GM21723 (cell line): ENCODE data around the gene DLGAP1.
"Not testable (repeated sequence)": the region's sequence is repeated elsewhere in the genome, so short reads cannot be mapped to it uniquely, and the experiment has no call there.

Experiments used
- ATAC-seq: cut with Tn5 transposase; IDR thresholded peaks from one replicate; pipeline ENCODE4 v1.9.1; 2021; ENCODE audit warnings: mild to moderate bottlenecking, moderate library complexity; ENCODE audit not compliant: unreplicated experiment

Gene DLGAP1

DNA sequence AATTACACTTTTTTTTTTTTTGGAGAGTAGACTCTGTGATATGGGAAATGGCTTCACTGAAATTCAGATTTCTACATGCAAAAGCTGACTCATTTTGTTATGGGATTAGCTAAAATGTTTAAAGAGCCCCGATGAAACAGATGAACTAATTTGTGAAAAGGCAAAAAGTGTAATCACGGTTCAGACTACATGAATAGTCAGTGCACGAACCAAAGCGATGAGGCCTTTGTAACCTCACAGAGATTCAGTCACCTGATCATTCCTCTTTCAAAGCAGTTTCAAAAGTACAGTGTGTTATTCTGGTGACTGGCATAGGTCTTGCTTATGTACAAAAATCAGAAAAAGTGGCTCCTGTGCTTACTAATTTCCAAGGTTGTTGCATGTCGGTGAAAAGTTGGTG, 960.5 kb downstream of the DLGAP1 start:
- ATAC-seq, result no peak

DNA sequence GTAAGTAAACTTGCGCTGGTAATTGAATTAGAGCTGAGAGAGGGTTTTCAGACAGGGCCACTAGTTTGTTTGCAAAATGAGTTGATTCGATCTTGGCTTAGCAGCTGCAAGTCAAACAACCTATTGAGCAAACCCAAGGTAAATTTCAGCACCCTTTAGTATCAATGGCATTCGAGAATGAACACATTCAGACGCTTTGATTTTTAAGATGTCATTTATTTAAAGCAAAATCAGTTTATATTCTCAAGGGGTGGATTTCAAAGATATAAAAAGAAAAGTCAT, 960.9 kb downstream of the DLGAP1 start:
- ATAC-seq, result no peak

DNA sequence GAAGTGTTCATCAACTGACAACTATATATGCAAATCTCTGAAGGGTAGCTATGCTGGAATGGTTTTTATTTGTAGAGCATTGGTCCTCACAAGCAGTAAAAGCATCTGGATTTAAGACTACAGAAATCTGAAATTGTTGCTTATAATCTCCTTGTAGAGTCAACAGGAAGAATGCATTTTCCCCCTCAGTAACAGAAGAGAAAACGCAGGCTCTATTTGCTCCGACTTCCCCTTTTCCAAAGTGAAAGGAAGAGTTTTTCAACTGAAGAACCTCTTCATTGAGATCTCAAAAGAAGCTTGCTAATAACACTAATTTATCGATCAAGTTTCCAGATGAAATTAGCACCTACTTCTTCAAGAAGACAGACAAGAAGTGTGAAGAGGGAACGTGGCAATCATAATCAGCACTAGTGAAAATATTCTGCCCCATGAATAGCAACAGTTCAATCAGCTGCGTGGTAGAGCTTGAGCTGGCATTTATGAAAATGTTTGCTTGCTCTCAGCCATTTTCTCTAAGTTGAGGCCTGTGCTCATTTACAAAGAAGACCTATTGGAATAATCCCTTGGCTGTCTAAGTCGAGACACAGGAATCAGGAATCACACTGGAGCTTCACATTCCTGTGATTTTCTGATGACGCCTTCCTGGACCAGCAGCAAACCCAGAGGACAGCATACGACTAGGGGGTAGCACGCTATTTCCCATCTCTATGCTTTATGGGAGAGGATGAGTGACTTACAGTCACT, 961.4 kb downstream of the DLGAP1 start:
- ATAC-seq, result no peak

DNA sequence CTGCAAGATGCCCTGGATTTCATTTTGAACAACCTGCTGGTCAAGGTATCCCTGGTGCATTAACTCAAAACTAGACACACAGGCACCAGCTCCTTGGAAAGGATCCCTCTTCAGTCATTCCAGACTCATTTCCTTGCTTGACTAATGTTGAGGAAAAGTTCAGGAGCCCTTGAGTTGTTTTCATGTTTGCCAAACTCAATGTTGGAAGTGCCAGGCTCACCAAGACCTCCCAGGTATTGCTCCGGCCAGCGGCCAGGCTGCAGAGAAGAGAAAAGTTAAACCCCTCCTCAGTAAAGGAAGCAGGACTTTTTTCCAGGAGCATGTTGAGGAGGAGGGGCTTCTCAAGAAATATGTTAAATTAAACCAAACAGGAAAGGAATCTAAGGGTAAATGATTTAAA, 962.4 kb downstream of the DLGAP1 start:
- no peak for ATAC-seq

DNA sequence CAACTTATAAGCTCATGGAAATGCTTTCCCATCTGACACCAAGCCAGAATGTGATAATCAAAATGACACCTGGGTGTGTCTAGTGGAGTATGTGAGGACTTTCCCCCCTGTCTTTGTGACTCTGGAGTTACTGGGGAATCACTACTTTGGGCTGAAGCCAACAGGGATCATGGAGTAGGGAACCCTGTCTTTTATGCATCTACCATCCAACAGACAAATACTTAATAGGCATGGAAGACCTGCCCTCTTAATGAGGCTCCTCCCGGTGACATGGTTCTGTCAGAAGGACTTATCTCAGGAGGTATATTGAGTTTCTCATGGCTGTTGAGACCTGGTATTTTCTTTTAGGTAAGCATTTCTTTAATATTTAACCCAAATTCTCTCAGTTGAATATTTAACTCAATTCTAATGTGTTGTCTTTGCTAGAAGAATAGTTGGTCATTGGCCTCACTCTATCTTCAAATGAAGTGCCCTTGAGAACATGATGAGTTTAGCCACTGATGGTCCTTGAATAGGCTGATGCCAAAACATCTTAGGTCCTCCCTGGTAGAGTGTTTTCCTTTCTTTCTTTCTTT, 963.0 kb downstream of the DLGAP1 start:
- no peak for ATAC-seq

DNA sequence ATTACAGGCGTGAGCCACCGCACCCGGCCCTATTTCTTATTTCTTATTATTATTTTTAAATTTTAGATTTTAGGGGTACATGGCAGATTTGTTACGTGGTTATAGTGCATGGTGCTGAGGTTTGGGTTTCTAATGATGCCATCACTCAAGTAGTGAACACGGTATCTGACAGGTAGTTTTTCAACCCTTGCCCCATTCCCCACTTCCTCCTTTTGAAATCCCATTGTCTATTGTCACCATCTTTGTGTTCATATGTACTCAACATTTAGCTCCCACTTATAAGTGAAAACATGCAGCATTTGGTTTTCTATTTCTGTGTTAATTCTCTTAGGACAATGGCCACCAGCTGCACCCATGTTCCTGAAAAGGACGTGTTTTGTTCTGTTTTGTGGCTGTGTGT, 965.6 kb downstream of the DLGAP1 start:
- no peak for ATAC-seq

DNA sequence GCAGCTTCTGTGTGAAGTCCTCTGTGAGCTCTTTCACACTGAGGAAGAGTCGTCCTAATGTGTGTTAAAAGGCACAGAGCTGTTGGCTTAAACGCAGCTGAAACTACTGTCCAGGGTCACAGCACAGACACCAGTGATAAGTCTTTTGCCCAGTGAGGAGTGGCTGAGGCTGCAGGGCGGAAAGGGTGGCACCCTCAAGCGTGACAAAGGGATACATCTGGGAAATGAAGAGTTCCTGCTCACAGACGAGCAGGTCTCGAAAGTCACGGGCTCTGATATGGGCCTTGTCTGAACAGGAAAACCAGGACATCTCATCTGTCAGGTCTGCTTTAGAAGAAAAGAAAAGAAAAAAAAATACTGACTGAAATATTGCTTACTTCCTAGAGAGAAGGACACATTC, 968.6 kb downstream of the DLGAP1 start:
- ATAC-seq, result no peak

DNA sequence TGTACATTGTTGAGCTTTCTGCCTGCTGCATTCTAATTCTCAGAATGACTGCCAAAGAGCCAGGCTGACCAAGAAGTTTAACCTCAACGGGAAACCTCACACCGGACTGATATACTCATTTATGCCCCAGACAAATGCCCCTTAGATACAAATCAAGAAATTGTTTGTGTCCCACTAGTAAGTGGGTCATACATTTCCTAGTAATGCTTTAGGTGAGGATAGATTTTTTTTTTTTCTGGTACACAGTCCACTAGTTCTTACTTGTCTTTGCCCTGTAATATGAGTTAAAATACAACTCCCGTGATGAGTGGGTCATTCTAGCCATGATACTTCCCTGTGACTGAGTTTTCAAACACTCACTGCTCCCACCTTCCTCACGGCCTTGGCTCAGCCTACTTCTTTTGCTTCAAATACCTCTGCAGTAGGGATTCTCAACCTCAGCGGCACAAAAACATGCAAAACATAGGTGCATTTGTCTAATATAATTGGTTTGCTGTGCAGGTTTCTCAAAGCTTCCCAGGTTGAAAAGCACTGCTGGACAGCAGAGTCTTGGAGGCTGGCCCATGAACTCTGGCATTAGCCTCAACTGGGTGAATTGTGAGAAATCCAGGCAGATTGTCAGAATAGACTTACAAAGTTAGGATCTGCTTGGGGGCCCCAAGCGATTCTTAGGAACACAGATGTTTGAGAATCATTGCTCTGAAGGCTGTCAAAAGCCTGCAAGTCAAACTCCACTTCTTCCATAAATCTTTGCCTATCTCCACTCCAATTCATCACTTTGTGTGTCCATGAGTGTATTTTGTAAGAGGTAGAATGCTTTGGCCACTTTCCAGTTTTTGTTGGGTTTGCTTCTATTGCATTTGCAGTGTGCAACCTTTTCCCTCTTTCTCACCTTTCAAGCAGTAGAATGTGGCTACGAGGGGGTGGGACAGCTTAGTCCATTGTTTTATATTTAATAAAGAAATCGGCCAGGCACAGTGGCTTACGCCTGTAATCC, 969.7 kb downstream of the DLGAP1 start:
- no peak for ATAC-seq

DNA sequence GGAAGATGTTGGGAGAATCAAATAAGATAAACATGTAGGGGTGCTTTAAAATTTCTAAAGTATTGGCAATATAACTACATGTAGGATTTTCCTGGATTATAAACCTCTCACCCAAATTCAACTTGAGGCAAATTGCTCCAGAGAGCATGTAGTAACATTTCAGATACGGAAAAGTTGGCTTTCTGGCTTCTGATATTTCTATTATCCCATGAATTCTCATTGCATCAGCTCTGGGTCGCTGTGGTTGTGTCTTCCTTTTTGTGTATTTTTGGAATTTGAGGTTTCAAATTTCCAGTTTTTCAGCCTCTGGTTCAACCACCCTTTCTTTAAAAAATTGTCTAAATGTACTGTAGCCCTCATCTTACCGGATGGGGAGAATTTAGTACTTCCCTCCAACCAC, 972.8 kb downstream of the DLGAP1 start:
- ATAC-seq, result no peak

DNA sequence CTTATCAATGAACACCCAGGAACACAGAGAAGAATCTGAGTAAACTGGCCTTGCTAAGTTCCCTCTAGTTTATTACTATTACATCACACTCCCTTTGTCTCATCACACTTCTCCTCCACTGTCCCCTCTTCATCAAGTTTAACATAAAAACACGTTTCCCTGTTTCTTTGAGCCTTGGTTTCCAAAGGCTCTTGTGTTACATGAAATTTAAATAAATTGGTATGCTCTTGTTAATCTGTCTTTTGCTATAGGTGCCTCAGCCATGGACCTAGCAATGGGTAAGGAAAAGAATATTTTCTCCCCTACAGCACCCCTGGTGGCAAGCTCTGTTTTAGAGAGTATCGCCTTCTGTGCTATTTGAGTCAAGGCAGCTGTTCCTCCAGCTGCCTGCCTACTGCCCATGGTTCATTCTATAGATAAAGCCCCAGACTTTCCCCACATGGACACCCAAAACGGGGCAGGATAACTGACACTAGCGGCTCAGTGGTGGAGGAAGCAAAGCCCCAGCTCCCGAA, 973.4 kb downstream of the DLGAP1 start:
- ATAC-seq, result no peak

DNA sequence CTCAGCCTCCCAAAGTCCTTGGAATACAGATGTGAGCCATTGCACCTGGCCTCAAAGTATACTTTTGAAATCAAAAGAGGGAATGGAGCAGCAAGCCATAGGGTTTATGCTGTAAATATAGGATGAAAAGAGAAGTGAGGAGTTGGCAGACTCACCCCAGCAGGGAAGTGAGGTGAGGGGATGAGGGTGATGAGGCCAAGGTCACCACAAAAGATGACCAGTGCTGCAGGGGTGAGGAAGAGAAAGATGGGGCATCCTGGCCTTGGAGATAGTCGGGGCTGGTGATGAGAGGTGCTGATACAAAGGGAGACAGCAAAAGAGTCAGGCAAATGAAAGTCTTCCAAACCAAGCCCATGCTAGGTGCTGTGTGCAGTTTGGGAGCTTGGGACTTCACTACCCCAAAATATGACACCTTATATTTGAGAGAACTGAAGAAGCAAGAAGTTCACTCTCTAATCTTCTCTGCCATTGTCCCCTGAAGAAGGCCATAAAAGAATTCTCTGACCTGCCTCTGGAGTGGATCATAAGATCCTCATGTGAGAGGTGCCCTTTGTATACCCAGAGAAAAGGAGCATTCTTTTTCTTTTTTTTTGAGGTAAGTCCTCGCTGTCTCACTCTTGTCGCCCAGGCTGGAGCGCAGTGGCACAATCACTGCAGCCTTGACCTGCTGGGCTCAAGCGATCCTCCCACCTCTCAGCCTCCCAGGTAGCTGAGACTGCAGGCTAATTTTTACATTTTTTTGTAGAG, 974.1 kb downstream of the DLGAP1 start:
- ATAC-seq, result no peak

DNA sequence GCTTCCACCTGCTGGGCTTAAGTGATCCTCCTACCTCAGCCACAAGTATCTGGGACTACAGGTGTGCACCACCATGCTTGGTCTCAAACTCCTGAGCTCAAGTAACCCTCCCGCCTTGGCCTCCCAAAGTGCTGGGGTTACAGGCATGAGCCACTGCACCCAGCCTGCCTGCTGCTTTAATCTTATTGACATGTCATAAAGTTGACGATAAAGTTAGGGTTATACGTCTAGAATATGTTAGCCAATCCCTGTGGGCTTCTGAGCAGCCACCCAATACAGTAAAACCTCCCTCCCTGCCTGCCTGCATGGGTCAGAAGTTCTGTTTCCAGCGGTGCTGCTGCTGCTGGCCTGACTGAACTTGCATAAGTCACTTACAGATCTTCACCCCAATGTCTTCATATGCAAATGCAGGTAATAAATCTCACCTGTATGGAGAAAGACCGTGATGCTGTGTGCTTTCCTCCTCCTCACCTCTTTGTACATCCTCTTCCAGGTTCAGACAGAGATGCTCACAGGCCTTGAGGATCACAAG, 975.1 kb downstream of the DLGAP1 start:
- no peak for ATAC-seq

DNA sequence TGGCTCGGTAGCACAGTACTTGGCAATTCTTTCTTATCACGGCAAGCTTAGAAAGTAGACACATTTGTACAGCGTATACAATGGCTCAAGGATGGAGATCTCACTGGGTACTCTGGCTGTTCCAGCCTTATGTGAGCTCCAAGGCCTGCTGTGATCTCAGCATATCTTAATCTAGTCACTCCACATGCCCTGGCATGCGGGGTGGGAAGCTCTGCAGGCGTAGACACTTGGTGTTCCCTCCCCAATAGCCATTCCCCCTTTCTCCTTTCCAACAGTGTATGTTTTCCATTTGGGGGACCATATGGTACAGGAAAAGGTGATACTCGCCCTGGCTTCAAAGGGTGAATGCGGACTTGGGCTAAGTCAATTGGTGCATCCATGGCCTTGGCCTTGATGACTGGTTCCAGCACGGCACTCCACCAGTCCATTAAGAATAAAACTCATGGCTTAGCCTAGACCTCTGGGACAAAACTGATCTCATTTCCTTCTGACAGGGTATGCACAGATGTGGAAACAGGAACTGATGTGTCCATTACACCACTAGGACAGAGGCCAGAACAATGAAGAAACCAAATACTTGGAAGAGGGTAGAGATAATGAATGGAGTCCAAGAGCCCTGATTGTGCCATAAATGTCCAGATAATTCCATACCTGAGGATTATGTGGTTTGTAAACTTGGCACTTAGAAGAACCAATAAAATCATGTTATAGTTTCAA, 976.7 kb downstream of the DLGAP1 start:
- no peak for ATAC-seq

DNA sequence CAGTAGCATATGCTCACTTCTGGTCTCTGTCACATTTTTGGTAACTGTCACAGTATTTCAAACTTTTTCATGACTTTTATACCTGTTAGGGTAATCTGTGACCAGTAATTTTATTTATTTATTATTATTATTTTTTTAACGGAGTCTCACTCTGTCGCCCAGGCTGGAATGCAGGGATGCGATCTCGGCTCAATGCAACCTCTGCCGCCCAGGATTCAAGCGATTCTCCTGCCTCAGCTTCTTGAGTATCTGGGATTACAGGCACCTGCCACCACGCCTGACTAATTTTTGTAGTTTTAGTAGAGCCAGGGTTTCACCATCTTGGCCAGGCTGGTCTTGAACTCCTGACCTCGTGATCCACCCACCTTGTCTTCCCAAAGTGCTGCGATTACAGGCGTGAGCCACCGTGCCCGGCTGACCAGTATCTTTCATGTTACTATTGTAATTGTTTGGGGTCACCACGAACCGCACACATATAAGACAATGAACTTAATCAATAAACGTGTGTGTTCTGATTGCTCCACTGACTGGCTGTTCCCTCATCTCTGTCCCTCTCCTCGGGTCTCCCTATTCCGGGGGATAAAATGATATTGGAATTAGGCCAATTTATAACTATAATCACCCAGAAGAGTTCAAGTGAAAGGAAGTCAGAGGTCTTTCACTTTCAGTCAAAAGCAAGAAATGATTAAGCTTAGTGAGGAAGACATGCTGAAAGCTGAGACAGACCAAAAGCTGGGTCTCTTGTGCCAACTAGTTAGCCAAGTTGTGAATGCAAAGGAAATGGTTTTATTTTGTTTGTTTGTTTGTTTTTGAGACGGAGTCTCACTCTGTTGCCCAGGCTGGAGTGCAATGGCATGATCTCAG, 982.2 kb downstream of the DLGAP1 start:
- peak; percentile 81 for ATAC-seq

DNA sequence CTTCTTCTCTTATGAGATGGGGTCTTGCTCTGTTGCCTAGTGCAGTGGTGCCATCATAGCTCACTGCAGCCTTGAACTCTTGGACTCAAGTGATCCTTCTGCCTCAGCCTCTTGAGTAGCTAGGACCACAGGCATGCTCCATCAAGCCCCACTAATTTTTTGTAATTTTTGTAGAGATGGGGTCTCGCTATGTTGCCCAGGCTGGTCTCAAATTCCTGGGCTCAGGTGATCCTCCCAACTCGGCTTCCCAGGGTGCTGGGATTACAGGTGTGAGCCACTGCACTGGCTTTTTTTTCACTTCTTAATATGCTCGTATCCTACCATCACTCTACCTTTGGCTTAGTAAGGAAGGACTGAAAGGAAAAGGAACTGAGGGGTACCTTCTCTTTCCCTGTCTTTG, 983.0 kb downstream of the DLGAP1 start:
- not testable (repeated sequence) for ATAC-seq

DNA sequence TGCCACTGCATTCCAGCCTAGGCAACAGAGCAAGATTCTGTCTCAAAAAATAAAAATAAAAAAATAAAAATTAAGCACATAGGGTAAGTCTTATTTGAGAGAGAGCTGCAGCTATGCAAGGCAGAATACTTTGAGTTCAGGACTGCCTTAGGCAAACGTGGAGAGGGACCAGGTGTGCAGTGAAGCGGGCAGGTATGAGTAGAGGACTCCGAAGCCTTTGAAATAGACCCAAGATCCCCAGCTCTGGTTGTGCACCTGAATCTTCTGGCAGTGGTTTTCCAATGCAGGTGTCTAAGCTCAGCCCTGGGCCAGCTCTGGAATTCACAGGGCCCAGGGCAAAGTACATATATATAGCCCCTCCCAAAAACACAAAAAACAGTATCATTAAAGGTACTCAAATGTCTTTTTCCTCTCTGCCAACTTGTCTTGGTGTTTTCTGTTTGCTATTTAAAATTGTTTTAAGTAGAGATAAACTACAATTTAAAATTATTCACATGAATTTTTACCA, 983.9 kb downstream of the DLGAP1 start:
- ATAC-seq, result no peak

DNA sequence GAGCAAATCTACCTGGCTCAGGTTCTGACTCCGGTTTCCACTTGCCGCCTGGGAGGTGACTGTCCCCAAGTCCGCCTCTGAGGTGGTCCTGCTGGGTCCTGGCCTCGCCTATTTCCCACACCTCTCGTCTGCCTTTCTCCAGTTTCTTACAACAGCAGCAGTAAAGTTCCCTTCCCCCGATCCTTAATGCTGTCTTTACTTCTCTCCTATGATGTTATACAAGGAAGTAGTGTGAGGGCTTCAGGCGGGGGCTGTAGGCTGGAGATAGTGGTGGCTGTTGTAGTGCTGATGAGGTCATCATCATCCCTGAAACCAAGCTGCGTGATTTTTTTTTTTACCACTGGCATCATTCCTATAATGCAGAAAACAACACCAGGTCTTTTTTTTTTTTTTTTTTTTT, 986.3 kb downstream of the DLGAP1 start:
- no peak for ATAC-seq

DNA sequence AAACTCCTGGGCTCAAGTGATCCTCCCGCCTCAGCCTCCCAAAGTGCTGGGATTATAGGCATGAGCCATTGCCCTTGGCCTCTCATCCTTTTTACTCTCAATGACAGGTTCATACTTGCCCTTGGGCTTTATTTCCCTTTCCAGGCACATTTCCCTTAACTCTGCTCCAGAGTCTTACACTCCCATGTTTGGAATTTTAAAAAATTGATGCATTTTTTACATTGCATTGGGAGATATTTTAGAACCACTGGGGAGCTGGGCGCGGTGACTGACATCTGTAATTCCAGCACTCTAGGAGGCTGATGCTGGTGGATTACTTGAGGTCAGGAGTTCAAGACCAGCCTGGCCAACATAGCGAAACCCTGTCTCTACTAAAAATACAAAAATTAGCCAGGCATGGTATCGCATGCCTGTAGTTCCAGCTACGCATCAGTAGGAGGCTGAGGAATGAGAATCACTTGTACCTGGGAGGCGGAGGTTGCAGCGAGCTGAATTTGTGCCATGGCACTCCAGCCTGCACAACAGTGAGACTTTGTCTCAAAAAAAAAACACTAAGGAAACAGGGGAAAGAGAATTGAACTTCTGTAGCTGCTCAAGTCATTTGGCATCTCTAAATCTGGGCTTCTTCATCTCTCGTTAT, 986.9 kb downstream of the DLGAP1 start:
- ATAC-seq, result no peak
